NCI-H1417 treated with DMSO at 0.1 percent for 48 hours (cell line): Measurements from ENCODE around the gene MTMR12.

Experiments used
- DNase-seq: peaks from one replicate; lab custom pipeline; 2025; lab: John Stamatoyannopoulos, UW

Gene MTMR12

GRCh38 chr5:32274548-32275395 lies 38.0 kb downstream of the MTMR12 start:
- no peak for DNase-seq

GRCh38 chr5:32273821-32274220 lies 38.9 kb downstream of the MTMR12 start:
- DNase-seq, result no peak

DNA sequence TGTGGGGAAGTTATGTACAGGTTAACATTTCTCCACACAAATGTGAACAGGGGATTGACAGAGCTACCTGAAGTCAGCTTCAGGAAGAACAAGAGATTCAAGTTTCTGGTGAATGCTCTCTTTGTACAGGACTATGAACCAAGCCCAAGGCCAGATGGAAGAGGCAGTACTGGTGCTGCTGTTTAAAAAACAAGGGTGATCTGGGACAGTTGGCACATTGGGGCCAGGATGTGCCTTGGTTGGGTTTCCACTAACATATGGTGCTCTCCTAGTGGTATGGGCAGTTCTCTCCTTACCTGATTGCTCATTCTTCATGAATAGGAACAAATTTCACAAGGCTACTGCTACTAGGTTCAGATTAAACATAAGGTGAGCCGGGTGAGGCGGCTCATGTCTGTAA lies 40.0 kb downstream of the MTMR12 start:
- no peak for DNase-seq

DNA sequence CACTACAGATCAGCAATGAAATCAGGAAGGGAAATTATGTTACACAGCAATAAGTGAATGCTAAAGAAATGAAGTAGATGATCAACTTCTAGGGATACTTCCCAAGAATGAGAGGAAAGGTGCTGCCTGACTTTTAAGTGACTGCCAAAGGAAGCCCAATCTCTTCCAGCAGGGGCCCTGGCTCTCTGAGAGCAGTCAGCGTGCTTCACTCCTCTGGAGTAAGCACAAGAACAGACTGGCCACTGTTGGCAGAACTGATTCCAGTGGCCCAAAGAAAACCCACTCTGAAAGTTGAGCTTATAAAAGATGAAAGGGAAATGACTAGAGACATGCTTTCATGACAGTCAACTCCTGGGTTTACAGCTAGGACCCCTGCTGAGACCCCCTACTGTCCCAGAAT lies 41.8 kb downstream of the MTMR12 start:
- no peak for DNase-seq

DNA sequence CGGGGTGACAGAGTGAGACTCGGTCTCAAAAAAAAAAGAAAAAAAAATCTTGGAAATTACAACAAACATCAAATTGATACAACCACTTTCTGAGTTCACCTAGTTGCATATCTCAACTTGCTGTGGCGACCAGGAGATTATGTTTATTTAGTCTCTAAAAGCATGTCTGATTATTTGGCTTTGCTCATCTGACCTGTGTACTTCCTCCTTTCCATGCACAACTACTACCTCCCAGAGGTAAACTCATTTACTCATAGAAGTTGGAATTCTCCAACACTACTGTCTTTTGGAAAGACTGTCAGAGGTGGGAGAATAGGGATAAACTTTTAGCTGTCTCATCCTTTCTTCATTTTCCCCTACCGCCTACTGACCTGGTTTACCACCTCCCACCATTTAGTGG lies 42.6 kb downstream of the MTMR12 start:
- DNase-seq, result no peak

DNA sequence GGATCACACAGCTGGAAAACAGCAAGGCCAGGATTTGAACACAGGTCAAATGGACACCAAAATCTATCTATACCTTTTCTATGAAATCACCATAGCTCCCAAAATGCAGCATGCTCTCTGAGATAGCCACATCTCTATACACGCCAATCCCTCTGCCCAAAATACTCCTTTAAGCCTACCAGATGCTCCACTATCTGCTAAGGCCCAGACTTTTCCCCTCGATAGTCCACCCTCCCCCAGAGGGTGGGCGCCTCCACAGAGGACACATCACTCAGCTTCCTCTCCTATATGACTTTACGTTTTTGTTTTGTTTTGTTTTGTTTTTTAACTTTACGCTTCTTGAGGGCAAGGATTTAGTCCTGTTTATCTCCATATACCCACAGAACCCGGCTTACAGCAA lies 46.8 kb downstream of the MTMR12 start:
- DNase-seq, result no peak

DNA sequence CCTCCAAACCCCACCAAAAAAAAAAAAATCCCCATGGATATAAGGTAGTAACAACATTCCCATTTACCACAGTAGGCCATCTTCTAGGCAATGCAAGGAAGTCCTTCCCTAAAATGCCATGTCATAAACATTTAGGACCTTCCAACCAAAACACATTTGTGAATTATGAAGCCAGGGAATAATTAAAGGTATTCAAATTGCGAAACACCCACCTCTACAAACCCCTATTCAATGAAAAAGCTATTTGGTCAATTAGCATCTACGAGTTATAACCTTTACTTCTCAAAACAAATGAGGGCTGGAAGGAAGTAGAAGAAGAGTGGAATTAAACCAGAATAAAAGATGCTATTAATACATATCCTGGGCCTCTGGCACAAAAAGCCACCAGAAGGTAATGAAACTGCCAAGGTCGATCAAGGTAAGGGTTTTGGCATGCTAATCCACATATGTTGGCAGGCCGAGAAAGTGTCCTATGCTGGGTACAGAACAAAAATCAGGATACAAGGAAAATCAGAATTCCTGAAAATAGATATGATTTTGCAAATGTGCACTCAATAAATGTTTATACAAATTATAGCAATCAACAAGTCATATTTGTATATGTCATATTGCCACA lies 47.7 kb downstream of the MTMR12 start:
- no peak for DNase-seq

DNA sequence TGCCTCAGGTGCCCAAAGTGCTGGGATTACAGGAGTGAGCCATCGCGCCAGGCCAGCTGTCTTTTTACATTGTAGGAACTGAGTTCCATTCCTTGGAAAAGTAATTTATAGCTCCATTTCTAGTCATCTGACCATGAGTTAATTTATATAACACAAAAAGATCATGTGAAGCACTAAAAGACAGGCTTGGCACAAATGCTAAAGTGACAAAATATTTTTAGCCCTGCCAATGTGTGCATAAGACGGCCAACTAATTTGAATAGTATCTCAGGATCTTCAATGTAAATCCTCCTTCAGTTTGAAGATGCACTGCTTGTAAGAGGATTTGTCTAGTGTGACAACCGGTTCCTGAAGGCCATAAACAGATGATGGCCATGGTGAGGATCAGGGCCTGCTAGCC lies 49.1 kb downstream of the MTMR12 start:
- no peak for DNase-seq

DNA sequence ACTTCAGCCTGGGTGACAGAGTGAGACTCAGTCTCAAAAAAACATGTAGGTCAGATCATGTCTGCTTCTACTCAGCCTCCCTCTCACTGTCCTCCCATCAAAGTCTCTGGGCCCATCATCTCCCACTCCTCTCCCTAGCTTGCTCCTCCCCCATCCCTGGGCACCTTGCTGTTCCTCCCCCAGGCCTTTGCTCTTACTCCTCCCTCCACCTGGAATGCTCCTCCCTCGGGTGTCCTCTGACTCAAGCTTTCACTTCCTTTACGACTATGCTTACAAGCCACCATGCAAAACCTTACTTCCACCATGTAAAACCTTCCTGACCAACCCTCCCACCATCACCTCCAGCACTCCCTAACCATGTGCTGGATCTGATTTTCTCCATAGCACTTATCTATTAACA lies 51.5 kb downstream of the MTMR12 start:
- DNase-seq, result no peak

DNA sequence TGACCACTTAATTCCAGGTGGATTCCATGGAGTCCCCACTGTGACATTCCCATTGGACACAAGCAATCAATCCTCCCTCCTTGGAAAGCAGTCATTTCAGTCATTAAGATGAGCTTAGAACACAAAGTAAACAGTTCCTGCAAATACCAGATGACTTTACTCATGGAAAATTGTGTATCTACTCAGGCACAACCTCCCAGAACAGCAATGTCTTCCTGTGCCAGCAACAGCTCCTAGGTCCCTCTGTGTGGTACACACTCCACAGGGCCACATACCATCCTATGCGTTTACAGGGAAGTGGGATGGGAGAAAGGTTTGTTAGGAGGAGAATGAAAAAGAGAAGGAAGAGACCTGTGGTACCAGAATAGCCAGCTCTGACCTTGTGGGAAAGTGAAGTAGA lies 53.7 kb downstream of the MTMR12 start:
- no peak for DNase-seq

DNA sequence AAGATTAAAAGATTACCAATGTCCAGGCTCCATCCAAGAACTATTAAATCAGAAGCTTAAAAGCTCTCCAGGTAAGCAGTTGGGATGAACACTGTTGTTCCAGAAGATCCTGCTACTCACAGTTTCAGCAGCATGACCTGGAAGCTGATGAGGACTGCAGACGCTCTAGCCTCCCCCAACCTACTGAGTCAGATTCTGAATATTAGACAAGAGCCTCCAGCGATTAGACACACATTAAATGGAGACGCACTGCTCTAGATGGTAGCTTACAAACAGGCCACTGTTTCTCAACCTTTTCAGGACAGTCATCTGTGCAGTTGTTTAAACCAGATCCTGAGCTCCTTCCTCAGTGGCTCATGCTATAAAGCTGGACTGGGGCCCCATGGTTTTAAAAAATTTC lies 54.3 kb downstream of the MTMR12 start:
- no peak for DNase-seq

GRCh38 chr5:32255540-32255900 lies 57.2 kb downstream of the MTMR12 start:
- no peak for DNase-seq

- no peak for DNase-seq
Measured at GRCh38 chr5:32254881-32255539, 57.7 kb downstream of the MTMR12 start.

GRCh38 chr5:32251871-32252458 lies 60.8 kb downstream of the MTMR12 start:
- DNase-seq, result no peak

DNA sequence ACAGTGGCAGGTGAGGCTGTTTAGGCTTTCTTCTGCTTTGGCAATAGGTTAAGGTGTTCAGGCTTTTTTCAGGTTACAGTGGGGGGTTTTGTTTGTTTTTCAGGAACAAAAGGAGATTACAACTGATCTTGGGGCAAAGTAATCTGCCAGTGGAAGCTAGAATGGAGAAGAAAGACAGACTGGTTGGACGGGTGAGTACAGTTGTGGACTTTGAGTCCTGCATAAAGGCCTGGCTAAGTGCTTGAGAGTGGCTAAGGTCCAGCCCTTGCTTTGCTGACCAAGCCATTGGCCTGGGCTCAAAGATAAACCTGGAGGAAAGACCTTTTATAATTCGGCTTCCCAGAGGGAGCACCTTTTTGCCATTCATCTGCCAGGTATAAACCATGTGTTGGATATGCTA lies 63.1 kb downstream of the MTMR12 start:
- no peak for DNase-seq

- DNase-seq, result no peak
Measured at GRCh38 chr5:32245742-32246141, 67.0 kb downstream of the MTMR12 start.

GRCh38 chr5:32244017-32244416 lies 68.7 kb downstream of the MTMR12 start:
- no peak for DNase-seq

- DNase-seq, result no peak
Measured at GRCh38 chr5:32241034-32241783, 71.5 kb downstream of the MTMR12 start.

DNA sequence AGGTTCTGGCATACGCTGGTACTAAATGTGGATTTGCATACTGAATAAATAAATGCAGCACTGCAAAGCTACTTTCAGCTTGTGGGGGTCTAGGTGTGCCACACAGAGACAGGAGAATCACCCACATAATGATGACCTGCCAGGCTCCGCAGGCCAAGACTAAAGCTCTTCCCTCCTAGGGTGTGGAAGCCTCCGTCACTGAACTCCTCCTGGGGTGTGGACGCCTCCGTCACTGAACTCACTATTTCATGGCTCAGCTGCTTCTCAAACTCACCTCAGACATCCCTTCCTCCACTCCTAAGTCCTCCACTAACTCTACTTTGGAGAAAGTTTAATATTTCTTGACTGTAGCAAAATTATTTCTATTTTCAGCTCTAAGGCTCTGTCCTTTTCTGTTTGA lies 73.4 kb downstream of the MTMR12 start:
- DNase-seq, result no peak

DNA sequence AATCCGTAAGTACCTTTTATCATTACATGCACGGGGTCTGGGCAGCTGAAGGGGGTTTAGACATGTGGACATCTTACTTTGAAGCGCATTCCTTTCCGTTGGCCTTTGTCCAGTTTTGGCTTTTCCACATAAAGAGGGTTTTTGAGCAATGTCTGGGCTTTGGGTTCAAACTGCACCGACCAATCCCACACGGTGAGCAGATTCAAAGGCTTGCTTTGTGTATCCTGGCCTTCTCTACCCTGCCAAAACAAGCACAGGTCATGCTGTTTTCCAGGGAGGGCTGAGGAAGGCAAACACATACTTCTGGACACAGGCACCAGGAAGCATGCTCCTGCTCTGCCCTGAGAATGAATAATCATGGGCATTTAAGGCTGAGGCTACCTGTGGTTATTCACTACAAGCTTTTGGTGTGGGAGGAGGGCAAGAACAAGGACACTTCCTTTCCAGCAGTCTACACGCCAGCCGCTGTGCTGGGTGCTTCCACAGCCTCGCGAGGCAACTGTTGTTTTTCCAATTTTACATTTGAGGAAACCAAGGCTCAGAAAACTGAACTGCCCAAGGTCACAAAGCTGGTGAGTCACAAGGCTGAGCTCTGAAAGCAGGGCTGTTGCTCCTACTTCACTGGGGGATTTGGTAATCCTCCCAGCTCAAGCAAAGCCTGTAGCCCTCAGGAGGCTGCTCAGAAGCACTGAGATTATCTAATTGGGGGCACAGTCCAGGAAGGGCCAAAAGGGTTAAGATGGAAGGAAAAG lies 78.9 kb downstream of the MTMR12 start:
- no peak for DNase-seq

GRCh38 chr5:32233220-32233695 lies 79.5 kb downstream of the MTMR12 start:
- DNase-seq, result no peak
